GM18517 (cell line): ENCODE results near the gene LARGE1.

Experiments
- ATAC-seq: cut with Tn5 transposase; IDR thresholded peaks from one replicate; pipeline ENCODE4 v1.9.1; 2021; ENCODE audit warnings: mild to moderate bottlenecking, moderate library complexity; ENCODE audit not compliant: unreplicated experiment

The LARGE1 gene

GRCh38 chr22:33537059-33537458 is 383.2 kb downstream of the LARGE1 start:
- ATAC-seq: no peak

GRCh38 chr22:33535937-33536875 is 384.1 kb downstream of the LARGE1 start:
- ATAC-seq: no peak

DNA sequence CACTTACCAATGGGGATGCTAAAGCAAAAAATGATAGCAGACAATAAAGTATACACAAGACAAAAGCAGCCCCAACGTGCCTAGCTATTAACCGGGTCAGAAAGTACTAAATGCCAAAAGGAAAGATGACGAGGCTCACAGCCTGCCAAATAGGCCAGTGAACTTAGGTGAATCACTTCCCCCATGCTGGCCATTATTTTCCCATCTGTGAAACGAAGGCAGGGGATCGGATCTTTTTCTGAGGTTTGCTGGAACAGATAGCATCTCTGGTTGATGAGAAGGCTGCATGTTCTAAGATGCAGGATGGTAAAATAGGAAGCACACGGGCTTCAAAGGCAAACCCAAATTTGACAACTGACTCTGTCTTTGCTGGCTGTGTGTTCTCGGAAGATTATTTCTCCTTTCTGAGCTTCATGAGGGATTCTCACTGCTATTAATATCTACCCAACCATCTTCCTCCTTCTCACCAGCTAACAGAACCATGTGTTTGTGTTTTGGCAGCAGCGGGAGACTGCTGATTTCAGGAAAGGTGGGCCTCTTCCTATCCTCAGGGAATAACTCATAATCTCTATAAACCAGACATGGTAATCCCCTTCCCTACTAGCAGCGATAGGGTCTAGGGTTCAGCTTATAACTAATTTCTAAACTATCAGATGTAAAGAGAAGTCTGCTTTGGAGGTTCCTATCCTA is 390.7 kb downstream of the LARGE1 start:
- ATAC-seq: no peak

- ATAC-seq: no peak
These were observed 392.1 kb downstream of the LARGE1 start for GRCh38 chr22:33528183-33528582.

- ATAC-seq: no peak
These were observed 393.7 kb downstream of the LARGE1 start for GRCh38 chr22:33526434-33527107.

GRCh38 chr22:33524511-33525260 is 395.6 kb downstream of the LARGE1 start:
- ATAC-seq: no peak

- ATAC-seq: no peak
These were observed 398.2 kb downstream of the LARGE1 start for GRCh38 chr22:33521879-33522665.

GRCh38 chr22:33520904-33521780 is 399.1 kb downstream of the LARGE1 start:
- ATAC-seq: no peak

DNA sequence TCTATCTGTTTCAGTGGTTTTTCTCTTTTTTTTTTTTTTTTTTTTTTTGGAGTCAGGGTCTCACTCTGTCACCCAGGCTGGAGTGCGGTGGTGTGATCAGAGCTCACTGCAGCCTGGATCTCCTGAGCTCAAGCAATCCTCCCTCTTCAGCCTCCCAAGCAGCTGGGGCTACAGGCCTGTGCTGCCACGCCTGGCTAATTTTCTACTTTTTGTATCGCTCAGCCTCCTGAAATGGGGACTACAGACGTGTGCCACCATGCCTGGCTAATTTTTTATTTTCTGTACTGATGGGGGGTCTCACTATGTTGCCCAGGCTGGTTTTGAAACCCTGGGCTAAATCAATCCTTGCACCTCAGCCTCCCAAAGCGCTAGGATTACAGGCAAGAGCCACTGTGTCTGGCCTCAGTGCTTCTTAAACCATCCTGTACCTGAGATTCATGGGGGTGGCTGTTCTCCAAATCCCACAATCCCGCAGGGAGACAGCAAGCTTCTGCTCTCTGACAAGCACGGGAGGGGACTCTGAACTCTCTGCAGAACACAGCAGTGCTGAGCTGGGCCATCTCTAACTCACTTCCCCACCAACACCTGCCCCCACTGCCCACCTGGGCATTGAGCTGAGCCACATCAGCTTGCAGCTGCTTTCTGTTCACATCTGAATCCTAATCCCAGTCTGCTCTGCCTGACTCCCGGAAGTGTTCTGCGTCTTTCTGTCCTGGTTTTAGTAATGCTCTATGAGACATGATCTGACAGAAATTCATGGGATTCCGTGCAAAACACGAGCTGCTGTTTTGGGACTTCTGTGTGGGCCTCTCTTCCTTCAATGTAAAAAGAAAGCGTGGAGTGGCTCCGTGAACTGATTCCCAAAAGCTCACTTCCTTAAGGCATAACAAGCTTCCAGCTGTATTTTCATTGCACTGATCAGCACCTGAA is 400.0 kb downstream of the LARGE1 start:
- no peak for ATAC-seq

GRCh38 chr22:33519071-33519973 is 401.0 kb downstream of the LARGE1 start:
- no peak for ATAC-seq

GRCh38 chr22:33518405-33518804 is 401.9 kb downstream of the LARGE1 start:
- ATAC-seq: no peak

DNA sequence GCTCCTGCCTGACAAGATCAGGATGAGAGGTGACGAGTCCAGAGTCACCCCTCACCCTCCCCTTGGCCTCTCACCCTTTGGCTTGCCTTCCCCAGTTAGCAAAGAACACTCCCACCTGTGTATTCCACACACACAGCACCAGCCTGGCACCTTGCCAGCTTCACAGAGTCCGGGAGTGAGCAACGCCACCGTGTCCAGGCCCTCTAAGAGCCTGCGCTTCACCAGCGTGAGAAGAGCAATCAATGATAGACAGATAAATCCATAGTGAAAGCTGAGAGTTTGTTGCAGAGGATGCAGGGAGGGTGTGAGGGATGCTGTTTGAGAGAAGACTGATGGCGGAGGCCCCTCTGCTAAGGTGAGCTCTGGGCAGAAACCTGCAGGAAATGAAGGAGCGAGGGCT is 404.5 kb downstream of the LARGE1 start:
- ATAC-seq: no peak

DNA sequence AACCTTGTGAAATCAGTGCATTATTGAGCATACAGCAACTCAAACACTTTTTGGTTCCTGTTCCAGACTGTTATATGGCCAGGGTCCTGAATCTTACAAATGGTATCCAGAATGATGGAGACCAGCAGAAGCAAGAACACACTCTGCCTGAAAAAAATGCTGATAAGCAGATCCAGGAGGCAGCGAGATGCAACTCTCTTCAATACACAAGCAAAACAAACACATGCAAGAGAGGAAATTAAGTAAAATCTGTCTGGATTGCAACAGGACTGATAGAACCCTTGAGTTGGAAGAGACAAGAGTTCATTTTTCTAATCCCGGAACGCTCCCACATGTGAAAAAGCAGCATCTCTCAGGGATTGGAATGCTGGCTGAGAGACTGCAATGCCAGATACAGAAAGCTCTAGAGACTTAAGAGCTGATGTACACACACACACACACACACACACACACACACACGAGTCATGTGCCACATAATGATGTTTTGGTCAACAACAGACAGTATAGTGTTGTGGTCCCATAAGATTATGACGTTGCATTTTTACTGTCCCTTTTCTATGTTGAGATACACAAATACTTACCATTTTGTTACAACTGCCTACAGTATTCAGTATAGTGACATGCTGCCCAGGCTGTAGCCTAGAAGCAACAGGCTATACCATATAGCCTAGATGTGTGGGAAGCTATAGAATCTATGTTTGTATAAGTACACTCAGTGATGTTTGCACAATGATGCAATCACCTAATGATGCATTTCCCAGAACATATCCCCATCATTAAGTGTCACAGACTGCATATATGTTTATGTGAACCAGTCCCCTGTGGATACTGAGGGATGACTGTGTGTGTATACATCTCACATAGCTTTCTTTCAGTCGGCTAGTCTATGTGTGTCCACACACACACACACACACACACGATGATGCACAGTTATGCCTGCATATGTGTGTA is 406.6 kb downstream of the LARGE1 start:
- no peak for ATAC-seq

- no peak for ATAC-seq
These were observed 407.4 kb downstream of the LARGE1 start for GRCh38 chr22:33512908-33513307.

DNA sequence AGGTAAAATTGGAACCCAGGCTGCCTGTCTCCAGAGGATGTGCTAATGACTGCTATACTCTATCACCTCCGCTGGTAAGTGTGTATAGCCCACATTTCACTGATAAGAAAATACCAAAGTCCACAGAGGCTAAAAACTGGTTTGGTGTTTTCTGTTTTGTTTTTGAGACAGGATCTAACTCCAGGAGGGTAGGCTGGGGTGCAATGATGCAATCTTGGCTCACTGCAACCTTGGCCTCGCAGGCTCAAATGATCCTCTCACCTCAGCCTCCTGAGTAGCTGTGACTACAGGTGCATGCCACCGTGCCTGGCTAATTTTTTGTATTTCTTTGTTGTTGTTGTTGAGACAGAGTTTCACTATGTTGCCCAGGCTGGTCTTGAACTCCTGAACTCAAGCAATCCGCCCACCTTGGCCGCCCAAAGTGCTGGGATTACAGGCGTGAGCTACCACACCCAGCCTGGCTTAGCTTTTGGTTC is 409.8 kb downstream of the LARGE1 start:
- no peak for ATAC-seq
